NCI-H2171 (cell line): ENCODE measurements around the gene HSDL2.

Experiments
- DNase-seq: peaks from one replicate; lab custom pipeline; 2025; lab: John Stamatoyannopoulos, UW

Gene HSDL2

GRCh38 chr9:112446526-112446925 is 66.6 kb downstream of the HSDL2 start:
- no peak for DNase-seq

- DNase-seq: no peak
Measured at GRCh38 chr9:112447283-112447761, 67.4 kb downstream of the HSDL2 start.

GRCh38 chr9:112462855-112463254 is 82.9 kb downstream of the HSDL2 start:
- DNase-seq: no peak

- DNase-seq: no peak
Measured at GRCh38 chr9:112465352-112465751, 85.4 kb downstream of the HSDL2 start.

- DNase-seq: no peak
Measured at GRCh38 chr9:112472996-112473395, 93.1 kb downstream of the HSDL2 start.

- DNase-seq: no peak
Measured at GRCh38 chr9:112473986-112474385, 94.1 kb downstream of the HSDL2 start.

- DNase-seq: no peak
Measured at GRCh38 chr9:112475318-112475717, 95.4 kb downstream of the HSDL2 start.

- no peak for DNase-seq
Measured at GRCh38 chr9:112477330-112477729, 97.4 kb downstream of the HSDL2 start.

- no peak for DNase-seq
Measured at GRCh38 chr9:112479221-112479620, 99.3 kb downstream of the HSDL2 start.

- no peak for DNase-seq
Measured at GRCh38 chr9:112484607-112485006, 104.7 kb downstream of the HSDL2 start.

GRCh38 chr9:112485574-112485973 is 105.7 kb downstream of the HSDL2 start:
- DNase-seq: no peak

GRCh38 chr9:112486221-112487007 is 106.5 kb downstream of the HSDL2 start, which contains the start of gene KIAA1958:
KIAA1958 (plus strand) TSS chr9:112486827; CDS start chr9:112574081, 87,254 bp downstream.
- peak; percentile 87 for DNase-seq

- DNase-seq: peak; percentile 42
Measured at GRCh38 chr9:112487008-112487798, 107.3 kb downstream of the HSDL2 start.

GRCh38 chr9:112487799-112488340 is 108.0 kb downstream of the HSDL2 start:
- no peak for DNase-seq

GRCh38 chr9:112489039-112489546 is 109.2 kb downstream of the HSDL2 start:
- DNase-seq: no peak

GRCh38 chr9:112489876-112490666 is 110.2 kb downstream of the HSDL2 start:
- DNase-seq: no peak

- DNase-seq: no peak
Measured at GRCh38 chr9:112493393-112494137, 113.7 kb downstream of the HSDL2 start.

- no peak for DNase-seq
Measured at GRCh38 chr9:112494153-112494552, 114.2 kb downstream of the HSDL2 start.

GRCh38 chr9:112495614-112496013 is 115.7 kb downstream of the HSDL2 start:
- DNase-seq: no peak

- no peak for DNase-seq
Measured at GRCh38 chr9:112496074-112496722, 116.3 kb downstream of the HSDL2 start.
